NOMO-1 treated with DMSO at 0.1 percent for 48 hours (cell line): ENCODE measurements around the gene MGAT3.

Experiments
- DNase-seq: peaks from one replicate; lab custom pipeline; 2025; ENCODE audit not compliant: unreplicated experiment; lab: John Stamatoyannopoulos, UW

MGAT3 gene

DNA sequence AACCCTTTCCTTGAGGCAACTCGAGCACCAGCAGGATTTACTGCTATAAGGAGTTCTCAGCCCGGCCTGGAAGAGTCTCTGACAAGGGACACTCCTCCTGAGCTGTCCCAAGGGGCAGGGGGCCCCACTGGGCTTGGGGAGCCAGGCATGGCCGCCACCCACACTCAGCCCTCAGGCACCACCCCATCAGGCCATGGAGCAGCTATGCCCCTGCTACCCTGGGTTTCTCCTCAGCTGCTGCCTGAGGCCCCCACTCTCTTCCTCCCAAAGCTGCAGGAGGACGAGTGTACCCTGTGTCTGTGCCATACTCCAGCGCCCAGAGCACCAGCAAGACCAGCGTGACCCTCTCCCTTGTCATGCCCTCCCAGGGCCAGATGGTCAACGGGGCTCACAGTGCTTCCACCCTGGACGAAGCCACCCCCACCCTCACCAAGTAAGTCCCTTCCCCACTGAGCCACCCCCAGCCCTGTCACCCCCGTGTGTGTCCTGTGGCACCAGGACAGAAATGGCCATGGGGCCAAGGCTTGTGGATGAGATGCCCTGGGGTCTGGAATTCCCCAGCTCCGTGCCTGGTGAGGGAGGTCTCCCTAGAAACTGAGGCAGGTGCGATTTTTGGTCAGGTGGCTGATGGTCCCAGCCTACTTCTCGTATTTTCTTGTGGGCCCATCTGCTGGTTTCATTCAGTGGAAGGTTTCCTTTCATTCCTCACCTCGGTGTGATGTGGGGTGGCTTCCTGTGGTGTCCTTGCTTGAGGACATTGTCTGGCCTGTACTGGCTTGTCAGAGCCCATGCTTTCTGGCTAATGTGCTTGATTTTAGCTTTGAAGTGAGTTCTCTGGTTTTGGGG, 28.8 kb upstream of the MGAT3 start:
- no peak for DNase-seq

GRCh38 chr22:39428597-39429071, 28.2 kb upstream of the MGAT3 start:
- DNase-seq, result no peak

- no peak for DNase-seq
Observed at GRCh38 chr22:39429186-39429585, 27.6 kb upstream of the MGAT3 start.

DNA sequence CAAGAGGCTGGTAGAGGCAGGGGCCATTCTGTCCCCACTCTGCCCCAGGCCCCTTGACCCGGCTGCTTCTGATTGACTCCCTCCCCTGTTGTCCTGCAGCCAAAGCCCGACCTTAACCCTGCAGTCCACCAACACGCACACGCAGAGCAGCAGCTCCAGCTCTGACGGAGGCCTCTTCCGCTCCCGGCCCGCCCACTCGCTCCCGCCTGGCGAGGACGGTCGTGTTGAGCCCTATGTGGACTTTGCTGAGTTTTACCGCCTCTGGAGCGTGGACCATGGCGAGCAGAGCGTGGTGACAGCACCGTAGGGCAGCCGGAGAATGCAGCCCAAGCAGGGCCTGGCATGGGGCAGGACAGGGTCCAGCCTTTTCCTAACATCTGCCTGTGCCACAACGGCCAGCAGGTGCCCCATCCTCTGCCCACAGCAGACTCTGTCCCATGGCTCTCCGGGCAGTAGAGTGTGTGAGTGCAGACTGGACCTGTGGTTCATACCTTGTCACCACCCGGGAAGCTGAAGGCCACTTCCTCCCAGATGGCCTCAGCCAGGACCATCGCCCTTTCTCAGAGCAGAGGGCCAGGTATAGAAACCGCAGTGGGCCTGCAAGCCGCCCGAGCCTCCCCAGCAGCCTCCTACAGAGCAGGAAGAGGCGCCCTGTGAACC, 26.8 kb upstream of the MGAT3 start:
- DNase-seq, result no peak

DNA sequence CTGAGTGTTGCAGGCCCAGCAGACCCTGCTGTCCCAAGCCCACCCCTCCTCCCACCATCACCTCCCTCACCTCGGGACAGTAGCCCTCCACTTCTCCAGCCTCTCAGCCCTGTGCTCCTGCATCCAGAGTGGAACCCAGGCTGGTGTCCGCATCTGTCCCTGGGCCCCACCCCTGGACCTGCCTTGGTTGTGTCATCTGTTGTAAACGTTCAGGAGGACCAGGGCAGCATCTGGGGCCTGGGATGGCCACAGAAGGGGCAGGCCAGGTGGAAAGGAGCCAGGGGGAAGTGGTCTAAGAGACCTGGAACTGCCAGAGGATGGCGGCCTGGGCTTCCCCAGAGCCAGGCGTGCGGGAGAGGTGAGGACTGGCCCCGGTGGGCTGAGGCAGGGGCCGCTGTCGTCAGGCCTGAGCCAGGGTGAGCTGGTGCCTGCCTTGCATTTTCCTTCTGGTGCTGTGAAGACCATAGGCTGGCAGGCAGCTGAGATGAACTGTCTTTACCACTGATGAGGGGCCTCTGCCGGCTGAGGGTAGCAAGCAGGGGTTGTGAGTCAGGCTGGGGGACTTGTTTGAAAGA, 26.1 kb upstream of the MGAT3 start:
- DNase-seq, result no peak

DNA sequence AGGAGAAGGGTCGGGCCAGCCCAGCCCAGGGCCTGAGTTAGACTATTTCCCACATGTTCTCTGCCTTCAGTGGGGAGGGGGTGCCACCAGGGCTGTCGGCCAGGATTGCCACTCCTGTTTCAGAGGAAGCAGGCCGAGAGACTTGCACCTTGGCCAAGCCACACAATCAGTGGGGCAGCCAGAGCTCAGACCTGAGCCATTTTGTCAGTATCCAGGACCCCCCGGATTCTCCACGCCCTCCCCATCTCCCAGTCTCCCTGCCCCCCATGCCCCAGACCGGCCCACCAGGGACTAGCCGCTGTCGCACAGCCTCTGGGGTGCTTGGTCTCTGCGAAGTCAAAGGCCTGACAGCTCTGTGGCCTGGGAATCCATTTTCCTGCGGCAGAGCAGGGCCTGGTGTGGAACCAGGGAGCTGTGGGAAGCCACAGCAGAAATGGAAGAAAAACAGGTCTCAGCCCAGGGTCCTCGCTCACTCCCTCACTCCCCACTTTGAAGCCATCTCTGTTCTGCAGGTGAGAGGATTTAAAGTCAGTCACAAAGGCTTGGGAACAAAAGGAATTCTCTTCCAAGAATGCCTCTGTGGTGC, 25.5 kb upstream of the MGAT3 start:
- no peak for DNase-seq

DNA sequence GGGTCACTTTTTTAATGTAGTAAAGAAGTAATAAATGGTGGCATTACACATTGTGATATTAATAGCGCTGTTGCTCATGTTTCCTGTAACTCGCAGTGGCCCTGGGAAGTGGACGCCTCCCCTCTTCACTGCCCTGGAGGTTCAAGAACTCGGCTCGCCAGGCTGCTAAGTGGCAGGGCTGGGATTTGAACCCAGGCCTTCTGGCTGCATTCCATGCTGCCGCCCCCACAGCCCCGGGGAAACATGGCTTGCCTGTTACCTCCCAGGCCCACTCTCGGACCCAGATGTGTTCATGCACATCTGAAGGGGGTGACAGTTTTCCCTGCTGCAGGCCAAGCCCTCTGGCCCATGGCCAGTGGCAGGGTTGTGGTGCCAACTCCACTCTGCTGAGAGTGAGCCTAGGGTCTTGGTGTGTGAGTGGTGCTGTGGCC, 25.0 kb upstream of the MGAT3 start:
- DNase-seq, result no peak

DNA sequence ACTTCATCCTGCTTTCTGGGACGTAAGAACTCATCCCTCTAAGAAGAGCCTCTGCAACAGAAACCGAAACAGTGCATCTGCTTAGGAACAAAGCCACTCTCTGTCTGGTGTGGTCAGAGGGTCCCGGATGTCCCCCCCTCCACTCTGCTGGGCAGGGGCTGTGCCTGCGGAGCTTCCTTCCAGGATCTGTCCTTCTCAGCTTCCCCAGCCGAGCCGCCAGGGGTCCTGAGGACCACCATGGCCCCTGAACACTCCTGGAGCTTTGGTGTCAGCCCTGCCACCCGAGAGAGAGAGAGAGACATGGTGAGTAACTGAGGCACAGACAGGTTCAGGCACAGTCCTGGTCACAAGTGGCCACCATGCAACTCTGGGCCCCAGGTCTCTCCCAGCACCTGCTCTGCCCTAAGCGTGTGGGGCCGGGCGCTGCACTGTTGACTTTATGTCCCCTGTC, 24.4 kb upstream of the MGAT3 start:
- no peak for DNase-seq

GRCh38 chr22:39433476-39434242, 23.2 kb upstream of the MGAT3 start:
- DNase-seq, result no peak

GRCh38 chr22:39434243-39434653, 22.6 kb upstream of the MGAT3 start:
- DNase-seq, result no peak

GRCh38 chr22:39434721-39435120, 22.1 kb upstream of the MGAT3 start:
- DNase-seq, result no peak

DNA sequence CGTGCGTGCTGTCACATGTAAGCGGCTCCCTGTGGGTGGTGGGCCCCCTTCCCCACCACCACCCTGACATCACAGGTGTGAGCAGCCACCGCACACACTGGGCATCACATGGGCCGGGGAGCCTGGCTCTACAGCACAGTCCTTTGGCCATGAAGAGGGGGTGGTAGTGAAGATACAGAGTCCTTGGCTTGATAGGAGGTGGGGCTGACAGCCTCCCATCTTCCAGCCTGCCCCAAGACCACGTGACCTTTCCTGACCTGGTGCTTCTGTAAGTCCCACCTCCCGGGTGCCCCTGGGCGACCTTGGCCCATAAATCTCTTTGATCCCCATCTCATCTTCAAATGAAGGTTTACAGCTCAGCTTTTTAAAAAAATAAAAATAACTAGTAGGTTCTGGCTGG, 21.2 kb upstream of the MGAT3 start:
- DNase-seq, result no peak

GRCh38 chr22:39437791-39438704, 18.8 kb upstream of the MGAT3 start:
- no peak for DNase-seq

DNA sequence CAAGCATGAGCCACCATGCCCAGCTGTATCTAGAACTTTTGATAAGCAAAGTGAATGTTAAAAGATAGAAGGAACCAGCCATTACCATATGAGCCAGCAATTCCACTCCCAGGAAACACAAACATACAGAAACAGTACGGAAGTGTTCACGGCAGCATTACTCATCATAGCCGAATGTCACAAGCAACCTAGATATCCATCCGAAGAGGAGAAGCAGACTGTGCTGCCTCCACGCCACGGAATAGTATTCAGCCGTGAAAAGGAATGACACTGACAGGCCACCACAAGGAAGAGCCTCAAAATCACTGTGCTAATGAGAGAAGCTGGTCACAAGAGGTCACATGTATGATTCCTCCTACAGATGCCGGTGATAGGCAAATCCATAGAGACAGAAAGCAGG, 17.6 kb upstream of the MGAT3 start:
- peak; percentile 39 for DNase-seq

GRCh38 chr22:39443398-39443797, 13.4 kb upstream of the MGAT3 start:
- DNase-seq, result no peak

GRCh38 chr22:39444247-39444800, 12.5 kb upstream of the MGAT3 start:
- DNase-seq, result no peak

DNA sequence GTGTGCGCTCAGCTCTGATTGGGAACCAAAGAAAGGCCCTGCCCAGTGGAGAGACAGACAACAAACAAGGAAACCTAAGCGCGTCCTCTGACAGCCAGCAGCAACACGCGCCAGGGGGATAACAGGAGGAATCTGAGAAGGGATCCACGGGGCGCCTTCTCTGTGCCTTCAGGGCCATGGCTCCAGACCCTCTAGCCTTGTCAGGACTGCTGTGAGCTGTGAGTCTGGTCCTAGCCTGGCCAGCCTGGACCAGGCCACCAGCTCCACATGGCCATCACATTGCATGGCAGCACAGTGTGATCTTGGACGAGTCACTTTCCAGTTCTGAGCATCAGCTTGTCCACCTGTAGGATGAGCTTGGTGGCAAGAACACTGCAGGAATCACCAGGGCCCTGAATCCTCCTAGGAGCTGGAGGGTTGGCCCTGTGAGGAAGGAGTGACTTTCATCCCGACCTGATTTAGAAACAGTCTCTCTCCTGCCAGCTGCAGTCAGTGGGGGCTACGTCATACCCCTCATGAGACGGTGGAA, 11.8 kb upstream of the MGAT3 start:
- DNase-seq, result no peak

DNA sequence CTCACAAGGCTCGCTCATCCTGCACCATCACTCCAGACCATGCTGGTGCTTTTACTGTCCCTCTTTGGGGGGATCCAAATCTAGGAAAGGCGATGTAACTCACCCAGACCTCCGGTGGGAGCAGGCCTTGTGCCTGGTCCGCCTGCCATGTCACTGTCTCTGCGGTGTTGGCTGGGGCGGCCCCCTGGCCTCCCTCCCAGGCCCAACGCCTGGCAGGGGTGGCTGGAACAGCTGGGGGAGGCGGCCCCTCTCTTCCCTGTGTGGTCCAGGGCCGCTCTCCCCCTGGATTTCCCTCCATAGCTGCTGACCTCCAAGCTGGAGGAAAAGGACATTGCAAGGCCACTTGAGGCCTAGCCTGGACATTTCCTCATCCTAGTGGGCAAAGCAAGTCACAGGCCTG, 11.1 kb upstream of the MGAT3 start:
- no peak for DNase-seq

DNA sequence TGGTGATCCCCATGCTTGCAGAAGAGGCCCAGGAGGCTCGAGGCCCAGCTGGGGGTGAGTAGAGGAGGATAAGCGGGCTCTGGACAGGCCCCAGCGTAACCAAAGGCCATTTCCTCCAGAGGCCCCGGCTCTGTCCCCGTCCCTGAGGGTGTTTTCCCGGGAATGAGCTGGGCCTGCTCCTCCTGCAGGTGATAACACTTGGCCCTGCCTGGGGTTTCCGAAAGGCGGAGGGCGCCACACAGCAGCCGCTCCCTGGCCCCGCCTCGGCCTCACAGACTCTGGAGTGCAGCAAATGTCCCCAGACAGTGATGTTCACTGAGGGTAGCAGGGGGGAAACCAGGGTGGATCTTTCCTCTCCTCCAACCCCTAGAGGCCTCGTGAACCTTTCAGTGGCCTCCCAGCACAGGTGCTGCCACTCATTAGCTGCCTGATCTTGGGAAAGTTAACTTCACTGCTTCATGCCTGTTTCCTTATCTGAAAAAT, 10.5 kb upstream of the MGAT3 start:
- no peak for DNase-seq
